Measurements from ENCODE around the gene TMEM260. TPM values are rescaled to one million over a fixed set of nuclear protein-coding genes. Genes with fewer than 3 reads are reported as not detected.
A peak's percentile ranks its signal among the peaks of the same experiment; 100 is the strongest.
"Not testable (repeated sequence)": the region's sequence is repeated elsewhere in the genome, so short reads cannot be mapped to it uniquely, and the experiment has no call there.

TMEM260 gene
- polyA plus RNA-seq, 1 donor from 2014 or later = 16.9 TPM

GRCh38 chr14:56647493-56647892 lies 67.9 kb downstream of the TMEM260 start:
- H3K4me3 Mint-ChIP-seq = no peak overlapping the region
- H3K9me3 Mint-ChIP-seq = no peaks in the 10 kb centered on the region
- no peaks in the 10 kb centered on the region for H3K4me1 Mint-ChIP-seq
- no peak overlapping the region for H3K27ac Mint-ChIP-seq
- H3K27me3 Mint-ChIP-seq = no peaks in the 10 kb centered on the region
- H3K36me3 Mint-ChIP-seq = peaks cover 14% of the 10 kb centered on the region

DNA sequence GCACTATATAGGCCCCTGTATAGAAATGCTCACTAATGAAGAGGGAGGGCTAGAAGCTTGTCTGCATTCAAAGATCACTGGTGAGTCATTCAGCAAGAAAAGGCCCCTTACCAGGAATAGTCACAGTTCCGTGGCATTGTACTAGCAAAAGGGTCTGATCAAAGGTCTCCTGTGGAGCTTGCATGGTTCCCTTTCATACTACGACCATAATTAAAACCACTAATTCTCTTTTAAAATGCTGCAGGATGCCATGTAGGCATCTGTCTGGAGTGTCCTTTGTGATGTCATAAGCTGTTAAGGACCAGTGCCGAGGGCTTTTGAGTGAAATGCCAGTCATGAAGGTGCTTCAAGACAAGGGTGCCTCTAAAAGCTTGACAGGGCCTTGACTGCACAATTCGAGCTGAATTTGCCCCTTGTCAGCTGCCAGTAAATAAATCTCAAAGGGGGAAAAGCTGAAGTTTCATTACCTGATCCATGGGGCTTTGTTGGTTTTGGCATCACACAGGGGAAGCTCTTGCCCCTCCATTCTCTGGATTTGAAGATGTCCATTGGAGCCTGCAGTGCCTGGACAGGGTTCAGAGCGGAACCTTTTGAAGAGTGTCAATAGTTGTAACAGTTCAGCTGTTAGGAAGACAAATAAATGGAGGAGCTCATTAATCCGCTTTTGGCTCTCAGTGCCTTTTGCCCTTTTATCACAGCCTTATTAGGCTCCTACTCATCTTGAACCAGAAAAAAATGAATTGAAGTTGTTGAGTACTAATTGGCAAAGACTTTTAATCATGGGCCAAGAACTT lies 69.1 kb downstream of the TMEM260 start:
- Mint-ChIP-seq H3K4me3 (no peak overlapping the region), H3K27ac (no peak overlapping the region), H3K9me3 (no peaks in the 10 kb centered on the region), H3K4me1 (no peaks in the 10 kb centered on the region), H3K27me3 (no peaks in the 10 kb centered on the region), H3K36me3 (peaks cover 13% of the 10 kb centered on the region)

DNA sequence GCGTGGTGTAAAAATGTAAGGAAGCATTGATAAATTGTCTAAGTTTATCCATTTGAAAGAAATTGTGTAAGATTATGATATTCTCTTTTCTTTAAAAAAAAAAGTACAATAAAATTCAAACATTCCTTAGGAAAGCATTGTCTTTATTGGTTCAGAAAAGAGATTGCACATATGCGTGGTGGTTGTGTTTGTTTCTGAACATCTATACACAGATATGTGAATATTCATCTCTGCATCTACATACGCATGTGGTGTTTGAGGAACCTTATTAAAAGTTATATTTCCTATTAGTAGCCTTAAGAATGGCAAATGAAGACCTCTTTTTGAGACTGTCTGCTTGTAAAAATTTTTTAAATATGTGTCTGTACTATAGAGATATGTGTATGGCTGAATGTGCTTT lies 69.8 kb downstream of the TMEM260 start:
- peaks cover 13% of the 10 kb centered on the region for H3K36me3 Mint-ChIP-seq
- no peak overlapping the region for H3K4me3 Mint-ChIP-seq
- H3K4me1 Mint-ChIP-seq = no peaks in the 10 kb centered on the region
- H3K9me3 Mint-ChIP-seq = no peaks in the 10 kb centered on the region
- no peaks in the 10 kb centered on the region for H3K27me3 Mint-ChIP-seq
- no peak overlapping the region for H3K27ac Mint-ChIP-seq

GRCh38 chr14:56650048-56650447 lies 70.5 kb downstream of the TMEM260 start:
- Mint-ChIP-seq H3K36me3 (peaks cover 13% of the 10 kb centered on the region), H3K27me3 (no peaks in the 10 kb centered on the region), H3K9me3 (no peaks in the 10 kb centered on the region), H3K27ac (no peak overlapping the region), H3K4me3 (no peak overlapping the region), H3K4me1 (no peaks in the 10 kb centered on the region)

DNA sequence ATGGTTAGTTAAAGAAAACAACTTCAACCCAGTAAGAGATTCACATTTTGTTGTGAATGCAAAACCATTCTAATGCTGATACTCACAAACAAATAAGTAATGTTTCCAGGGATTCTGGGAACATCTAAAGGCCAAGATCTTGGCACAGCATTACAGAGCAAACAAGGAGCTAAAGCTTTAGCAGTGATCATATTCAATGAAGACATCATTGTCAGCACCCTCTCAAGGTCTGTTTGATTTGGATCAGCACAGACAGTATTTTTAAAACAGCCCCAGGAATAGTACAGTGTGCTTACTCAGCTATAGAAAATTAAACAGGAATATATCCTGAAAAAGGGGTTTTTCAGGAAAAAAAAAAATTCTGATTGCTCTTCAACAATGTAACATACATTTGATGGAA lies 71.4 kb downstream of the TMEM260 start:
- Mint-ChIP-seq H3K4me3 (no peak overlapping the region), H3K36me3 (peaks cover 8% of the 10 kb centered on the region), H3K9me3 (no peaks in the 10 kb centered on the region), H3K27ac (no peak overlapping the region), H3K4me1 (no peaks in the 10 kb centered on the region), H3K27me3 (no peaks in the 10 kb centered on the region)

GRCh38 chr14:56657604-56658003 lies 78.0 kb downstream of the TMEM260 start:
- no peak overlapping the region for H3K27ac Mint-ChIP-seq
- H3K4me3 Mint-ChIP-seq = peak overlapping the region in 1 of 4 donors; percentile 28
- H3K4me1 Mint-ChIP-seq = no peaks in the 10 kb centered on the region
- no peaks in the 10 kb centered on the region for H3K36me3 Mint-ChIP-seq
- H3K9me3 Mint-ChIP-seq = no peaks in the 10 kb centered on the region
- H3K27me3 Mint-ChIP-seq = no peaks in the 10 kb centered on the region

- Mint-ChIP-seq H3K9me3 (no peaks in the 10 kb centered on the region), H3K27ac (no peak overlapping the region), H3K4me1 (no peaks in the 10 kb centered on the region), H3K36me3 (no peaks in the 10 kb centered on the region), H3K4me3 (no peak overlapping the region), H3K27me3 (no peaks in the 10 kb centered on the region)
These were observed 79.8 kb downstream of the TMEM260 start for GRCh38 chr14:56659378-56659777.

DNA sequence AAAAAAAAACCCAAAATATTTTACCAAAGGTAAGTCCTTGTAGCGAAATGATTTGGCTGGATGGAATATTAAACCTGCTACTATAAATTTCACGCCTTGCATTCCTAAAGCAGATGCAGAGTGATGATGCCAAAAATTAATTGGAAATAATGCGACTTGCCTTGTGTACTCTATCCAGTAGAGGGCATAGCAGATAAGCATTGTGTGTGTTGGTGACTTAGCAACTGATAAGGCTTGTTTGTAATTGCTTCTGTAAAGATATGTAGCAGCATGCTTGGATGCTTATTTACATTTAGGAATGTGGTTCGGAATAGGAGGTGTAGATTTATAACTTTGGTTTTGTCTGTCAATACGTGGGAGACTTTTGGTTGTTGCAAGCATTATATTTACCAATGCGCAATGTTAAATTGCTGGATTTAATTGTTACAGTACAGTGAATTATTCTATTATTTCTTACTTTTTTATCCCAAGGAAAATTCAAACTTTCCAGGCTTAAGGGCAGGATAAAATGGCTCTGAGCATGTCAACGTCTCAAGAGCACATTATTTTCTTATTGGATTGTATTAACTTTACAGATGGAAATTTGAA lies 80.5 kb downstream of the TMEM260 start:
- no peaks in the 10 kb centered on the region for H3K36me3 Mint-ChIP-seq

GRCh38 chr14:56660677-56661389 lies 81.2 kb downstream of the TMEM260 start:
- H3K36me3 Mint-ChIP-seq = no peaks in the 10 kb centered on the region
- no peak overlapping the region for H3K27ac Mint-ChIP-seq
- H3K4me1 Mint-ChIP-seq = no peaks in the 10 kb centered on the region
- no peaks in the 10 kb centered on the region for H3K9me3 Mint-ChIP-seq
- no peak overlapping the region for H3K4me3 Mint-ChIP-seq
- no peaks in the 10 kb centered on the region for H3K27me3 Mint-ChIP-seq

More for the DNA sequence above, 80.5 kb downstream of the TMEM260 start:
- Mint-ChIP-seq H3K27me3 (no peaks in the 10 kb centered on the region), H3K4me3 (no peak overlapping the region), H3K4me1 (no peaks in the 10 kb centered on the region), H3K27ac (no peak overlapping the region), H3K9me3 (no peaks in the 10 kb centered on the region)

GRCh38 chr14:56661478-56661877 lies 81.9 kb downstream of the TMEM260 start:
- Mint-ChIP-seq H3K4me3 (no peak overlapping the region), H3K27me3 (no peaks in the 10 kb centered on the region), H3K36me3 (no peaks in the 10 kb centered on the region), H3K4me1 (no peaks in the 10 kb centered on the region), H3K27ac (no peak overlapping the region), H3K9me3 (no peaks in the 10 kb centered on the region)

- Mint-ChIP-seq H3K9me3 (peaks cover 2 to 3% (median 3%) of the 10 kb centered on the region in 3 donors), H3K4me3 (no peak overlapping the region), H3K27me3 (no peaks in the 10 kb centered on the region), H3K36me3 (peaks cover 3% of the 10 kb centered on the region), H3K4me1 (no peaks in the 10 kb centered on the region), H3K27ac (no peak overlapping the region)
These were observed 85.3 kb downstream of the TMEM260 start for GRCh38 chr14:56664811-56665421.

GRCh38 chr14:56666294-56666693 lies 86.7 kb downstream of the TMEM260 start:
- peaks cover 3% of the 10 kb centered on the region for H3K36me3 Mint-ChIP-seq
- no peak overlapping the region for H3K4me3 Mint-ChIP-seq
- no peaks in the 10 kb centered on the region for H3K4me1 Mint-ChIP-seq
- H3K27ac Mint-ChIP-seq = no peak overlapping the region
- peaks cover 2 to 3% (median 3%) of the 10 kb centered on the region in 3 donors for H3K9me3 Mint-ChIP-seq
- H3K27me3 Mint-ChIP-seq = no peaks in the 10 kb centered on the region

GRCh38 chr14:56666716-56667115 lies 87.1 kb downstream of the TMEM260 start:
- peaks cover 2 to 3% (median 3%) of the 10 kb centered on the region in 3 donors for H3K9me3 Mint-ChIP-seq
- peak overlapping the region in 1 of 3 donors; percentile 1 for H3K27ac Mint-ChIP-seq
- no peaks in the 10 kb centered on the region for H3K4me1 Mint-ChIP-seq
- H3K4me3 Mint-ChIP-seq = peak overlapping the region in 1 of 4 donors; percentile 4
- H3K36me3 Mint-ChIP-seq = peaks cover 3% of the 10 kb centered on the region
- no peaks in the 10 kb centered on the region for H3K27me3 Mint-ChIP-seq

DNA sequence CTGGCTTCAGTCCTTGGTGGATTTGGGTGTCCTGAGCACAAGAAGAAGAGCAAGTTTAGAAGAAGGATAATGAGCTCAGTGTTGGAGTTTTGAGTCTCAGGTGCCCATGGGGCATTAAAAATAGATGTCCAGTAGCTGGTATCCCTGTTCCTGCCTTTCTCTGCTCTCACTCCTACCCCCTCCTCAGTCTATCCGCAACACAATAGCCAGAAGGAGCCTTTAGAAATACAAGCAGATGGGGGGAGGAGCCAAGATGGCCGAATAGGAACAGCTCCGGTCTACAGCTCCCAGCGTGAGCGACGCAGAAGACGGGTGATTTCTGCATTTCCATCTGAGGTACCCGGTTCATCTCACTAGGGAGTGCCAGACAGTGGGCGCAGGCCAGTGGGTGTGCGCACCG lies 87.7 kb downstream of the TMEM260 start:
- H3K27ac Mint-ChIP-seq, H3K36me3 Mint-ChIP-seq, H3K27me3 Mint-ChIP-seq, H3K4me1 Mint-ChIP-seq, H3K9me3 Mint-ChIP-seq, H3K4me3 Mint-ChIP-seq: not testable (repeated sequence)

DNA sequence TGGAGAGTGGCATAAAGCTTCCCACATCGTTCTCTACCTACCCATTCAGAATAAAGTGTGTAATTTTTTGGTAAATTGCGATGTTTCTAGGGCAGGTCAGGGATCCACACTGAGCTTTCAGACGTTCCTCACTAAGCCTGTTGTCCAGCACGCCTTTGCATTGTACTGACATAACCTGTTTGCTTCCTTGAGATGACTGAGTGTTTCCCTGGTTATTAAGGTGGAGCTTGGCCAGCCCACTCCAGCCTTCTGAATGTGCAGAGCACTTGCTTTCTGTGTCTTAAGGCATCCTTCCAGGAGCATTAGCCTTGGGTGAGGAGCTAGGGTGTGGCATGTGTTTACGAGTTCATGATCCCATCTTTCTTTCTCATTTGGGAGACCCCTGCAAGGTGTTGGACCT lies 96.4 kb downstream of the TMEM260 start:
- Mint-ChIP-seq H3K4me1 (no peaks in the 10 kb centered on the region), H3K36me3 (no peaks in the 10 kb centered on the region), H3K27me3 (no peaks in the 10 kb centered on the region), H3K27ac (no peak overlapping the region), H3K9me3 (peaks cover 3 to 4% (median 3%) of the 10 kb centered on the region in 3 donors), H3K4me3 (no peak overlapping the region)

Data from IgD-negative memory B cell (primary cell).